SK-N-SH (cell line): ENCODE data around the gene RAD51B. TPM values are rescaled to one million over a fixed set of nuclear protein-coding genes. Genes with fewer than 3 reads are reported as not detected.

Experiments
- CTCF ChIA-PET: fragments of 300-600, 350-600 bp; formaldehyde crosslinking; extraction: SDS; loops from one replicate; lab custom pipeline; 2021; lab: Yijun Ruan, JAX
- POLR2A ChIA-PET: fragments of 350-600 bp; sonication (Branson Sonifier 250); formaldehyde crosslinking; extraction: SDS; loops from one replicate; lab custom pipeline; 2020; ENCODE audit warnings: antibody characterized with exemption, inconsistent platforms; lab: Yijun Ruan, JAX
- DNase-seq: peaks from one replicate; pipeline ENCODE4 v3.0.0; 2012
- H2AFZ ChIP-seq: fragments of 200-600 bp; sonication (generic); 2 replicates; pipeline ENCODE4 v1.8.1; 2016; ENCODE audit warnings: antibody characterized with exemption, mild to moderate bottlenecking, low read depth
- H3F3A ChIP-seq: fragments of 200-600 bp; sonication (generic); replicated peaks from 2 replicates; pipeline ENCODE3; 2016; ENCODE audit warnings: antibody characterized with exemption, mild to moderate bottlenecking; ENCODE audit not compliant: insufficient read depth
- H3K27ac ChIP-seq, 2 experiments: fragments of 200-500 bp in 1 of 2; fragments of 200-600 bp in 1 of 2; sonication (Bioruptor generic) in 1 of 2; sonication (generic), shearing (Covaris generic) in 1 of 2; 2 replicates each; pipeline versions ENCODE4 v1.5.1 to v1.6.1; 2014 to 2016; ENCODE audit warnings: low read depth in 2 of 2, inconsistent platforms in 1 of 2, low read length in 1 of 2, mild to moderate bottlenecking in 1 of 2, mixed read lengths in 1 of 2
- H3K27me3 ChIP-seq: fragments of 200-600 bp; sonication (generic), shearing (Covaris generic); 2 replicates; pipeline ENCODE4 v1.6.1; 2016; ENCODE audit warnings: mixed run types; ENCODE audit not compliant: insufficient read depth
- H3K36me3 ChIP-seq, 2 experiments: fragments of 200-500 bp in 1 of 2; fragments of 200-600 bp in 1 of 2; sonication (Bioruptor generic) in 1 of 2; sonication (generic) in 1 of 2; replicated peaks in 1 of 2; 2 replicates each; pipeline versions ENCODE3 to v1.5.1; 2014 to 2016; ENCODE audit warnings: low read length in 1 of 2, mild to moderate bottlenecking in 1 of 2; ENCODE audit not compliant: insufficient read depth in 2 of 2, control insufficient read depth in 1 of 2
- H3K4me1 ChIP-seq, 2 experiments: fragments of 200-500 bp in 1 of 2; fragments of 200-600 bp in 1 of 2; sonication (Bioruptor generic) in 1 of 2; sonication (generic), shearing (Covaris generic) in 1 of 2; 2 replicates each; pipeline versions ENCODE4 v1.5.1 to v1.6.1; 2014 to 2016; ENCODE audit warnings: low read depth in 1 of 2, low read length in 1 of 2, mixed run types in 1 of 2; ENCODE audit not compliant: insufficient read depth in 2 of 2, control insufficient read depth in 1 of 2
- H3K4me2 ChIP-seq: fragments of 200-600 bp; sonication (generic), shearing (Covaris generic); 2 replicates; pipeline ENCODE4 v1.6.1; 2017; ENCODE audit warnings: mixed run types
- H3K4me3 ChIP-seq, 2 experiments: fragments of 200-500 bp in 1 of 2; fragments of 200-600 bp in 1 of 2; sonication (Bioruptor generic) in 1 of 2; sonication (generic), shearing (Covaris generic) in 1 of 2; 2 replicates each; pipeline versions ENCODE4 v1.5.1 to v1.8.1; 2014 to 2016; ENCODE audit warnings: low read depth in 2 of 2, inconsistent platforms in 1 of 2, low read length in 1 of 2, mild to moderate bottlenecking in 1 of 2, mixed read lengths in 1 of 2, moderate library complexity in 1 of 2
- H3K79me2 ChIP-seq: fragments of 200-600 bp; sonication (generic); 2 replicates; pipeline ENCODE4 v1.8.1; 2017; ENCODE audit warnings: mild to moderate bottlenecking; ENCODE audit not compliant: insufficient read depth
- H3K9ac ChIP-seq: fragments of 200-600 bp; sonication (generic); 2 replicates; pipeline ENCODE4 v1.6.1; 2017; ENCODE audit warnings: mixed run types
- H3K9me2 ChIP-seq: fragments of 200-600 bp; sonication (generic); 2 replicates; pipeline ENCODE4 v1.6.1; 2017; ENCODE audit warnings: mixed run types
- H3K9me3 ChIP-seq: fragments of 200-600 bp; sonication (generic); 2 replicates; pipeline ENCODE4 v1.6.1; 2017; ENCODE audit warnings: mixed run types, mild to moderate bottlenecking, moderate library complexity
- H4K20me1 ChIP-seq: fragments of 200-600 bp; sonication (generic); 2 replicates; pipeline ENCODE4 v1.6.1; 2017; ENCODE audit warnings: mild to moderate bottlenecking, mixed run types; ENCODE audit not compliant: insufficient read depth
- FOSL2 ChIP-seq: IDR thresholded peaks from 2 replicates; pipeline ENCODE4 v1.4.0; 2012; ENCODE audit warnings: low read depth, mild to moderate bottlenecking, moderate library complexity, borderline replicate concordance
- FOXJ3 ChIP-seq: sonication (generic); formaldehyde crosslinking; IDR thresholded peaks from 2 replicates; pipeline ENCODE4 v1.5.1; 2020; ENCODE audit warnings: mild to moderate bottlenecking, missing genetic modification reagents
- GABPA ChIP-seq: IDR thresholded peaks from 2 replicates; pipeline ENCODE4 v1.4.0; 2012; ENCODE audit warnings: low read depth, mild to moderate bottlenecking
- GATA2 ChIP-seq: sonication (generic); formaldehyde crosslinking; IDR thresholded peaks from 2 replicates; pipeline ENCODE4 v1.5.0; 2020; ENCODE audit warnings: mild to moderate bottlenecking, missing genetic modification reagents
- JUND ChIP-seq: IDR thresholded peaks from 2 replicates; pipeline ENCODE4 v1.4.0; 2012
- MEF2A ChIP-seq: IDR thresholded peaks from 2 replicates; pipeline ENCODE4 v1.4.0; 2012; ENCODE audit warnings: low read depth, borderline replicate concordance
- NRF1 ChIP-seq: IDR thresholded peaks from 2 replicates; pipeline ENCODE4 v1.6.1; 2012; ENCODE audit warnings: low read depth, mild to moderate bottlenecking, low read length
- RCOR1 ChIP-seq: fragments of 150-350 bp; IDR thresholded peaks from 2 replicates; pipeline ENCODE4 v1.6.1; 2017; ENCODE audit warnings: antibody characterized with exemption, low read length
- RXRA ChIP-seq: IDR thresholded peaks from 2 replicates; pipeline ENCODE4 v1.4.0; 2012; ENCODE audit warnings: low read depth, mild to moderate bottlenecking, borderline replicate concordance
- TEAD4 ChIP-seq: IDR thresholded peaks from 2 replicates; pipeline ENCODE4 v1.4.0; 2012; ENCODE audit warnings: mild to moderate bottlenecking, borderline replicate concordance; ENCODE audit not compliant: insufficient read depth
- WGBS: methylation state at CpG from one replicate; pipeline ENCODE4 v1.1.6; 2017; ENCODE audit warnings: low lambda C conversion rate; 5-methylcytosine and 5-hydroxymethylcytosine counted together
- polyA plus RNA-seq, 3 experiments: library from polyadenylated mRNA; depleted of rRNA; stranded (reverse); fragments of >200 nt; gene quantifications; 2 replicates each; pipeline ENCODE4 v1.2.3, GENCODE V29; 2012
- TF ChIP-seq, protein P1 (sequence below): IDR thresholded peaks from 2 replicates; pipeline ENCODE4 v1.4.0; 2012; ENCODE audit warnings: low read depth
- TF ChIP-seq, protein P2 (sequence below): fragments of 150-350 bp; IDR thresholded peaks from 2 replicates; pipeline ENCODE4 v1.6.1; 2016; ENCODE audit warnings: mild to moderate bottlenecking, low read depth, low read length

RAD51B gene
- polyA plus RNA-seq, 1 of the 3 experiments (the other 2 are of a cell fraction), result 6.0 TPM

DNA sequence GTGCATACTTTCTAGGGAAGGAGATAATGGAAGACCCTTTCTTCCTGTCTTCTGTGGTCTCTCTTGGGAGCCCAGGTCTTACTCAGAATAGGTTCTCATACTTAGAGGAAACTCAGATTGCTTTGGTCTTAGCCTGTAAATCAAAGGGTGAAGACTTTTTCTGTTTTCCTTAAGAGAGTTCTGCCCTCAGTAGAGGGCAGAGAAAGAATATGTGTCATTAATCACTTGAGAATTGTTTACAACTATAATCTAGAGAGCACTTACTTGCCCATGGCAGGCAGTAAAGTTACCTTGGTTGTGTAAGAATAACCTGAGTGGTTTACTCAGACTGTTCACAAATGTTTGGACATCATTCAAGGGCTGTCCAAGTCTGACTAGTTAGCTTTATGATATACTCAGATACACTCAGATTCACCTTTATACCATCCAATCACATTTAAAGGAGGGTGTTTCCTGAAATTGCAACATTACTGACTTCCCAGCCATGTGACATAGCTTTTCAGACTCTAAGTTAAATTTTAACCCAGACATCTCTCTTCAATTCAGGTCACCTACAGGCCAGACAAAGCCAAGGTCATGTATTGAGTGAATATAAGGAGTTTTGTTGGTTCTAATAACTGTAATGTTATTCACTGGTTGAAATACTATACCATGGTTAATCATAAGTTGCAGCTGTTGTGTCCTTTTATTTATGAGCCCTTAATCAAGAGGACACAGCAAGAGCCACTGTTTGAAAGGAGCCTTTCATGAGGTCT, 372.2 kb downstream of the RAD51B start:
- no peak overlapping the region for H3K4me3 ChIP-seq
- no peaks in the 10 kb centered on the region for H3K9me3 ChIP-seq
- H3K9ac ChIP-seq, result no peak overlapping the region
- CTCF ChIA-PET, result interaction anchor here (0.5 to 1.2 kb wide), 3 partner anchors 11 to 765 kb away, joined by 3 to 4 read pairs (median 3); no protein-coding TSS in a partner anchor
- no peaks in the 10 kb centered on the region; a peak in 1 of 4 replicates for H3K4me1 ChIP-seq
- H3F3A ChIP-seq, result peaks cover 5% of the 10 kb centered on the region
- no peaks in the 10 kb centered on the region for H3K27me3 ChIP-seq
- DNase-seq, result no peak
- H3K36me3 ChIP-seq, result no peaks in the 10 kb centered on the region
- no peaks in the 10 kb centered on the region for H4K20me1 ChIP-seq
- no peak overlapping the region for H3K4me2 ChIP-seq
- TF ChIP-seq GABPA, result no peak
- no peak for TF ChIP-seq RCOR1
- 0 out of 2 replicates have a peak, but pooled peaks have one; percentile 8 for TF ChIP-seq RXRA
- POLR2A ChIA-PET, result no interaction called here
- no peak overlapping the region for H2AFZ ChIP-seq
- no peaks in the 10 kb centered on the region for H3K9me2 ChIP-seq
- peak overlapping the region in 1 of 2 experiments; percentile 47; a peak in 1 of 4 replicates for H3K27ac ChIP-seq
- H3K79me2 ChIP-seq, result no peaks in the 10 kb centered on the region

DNA sequence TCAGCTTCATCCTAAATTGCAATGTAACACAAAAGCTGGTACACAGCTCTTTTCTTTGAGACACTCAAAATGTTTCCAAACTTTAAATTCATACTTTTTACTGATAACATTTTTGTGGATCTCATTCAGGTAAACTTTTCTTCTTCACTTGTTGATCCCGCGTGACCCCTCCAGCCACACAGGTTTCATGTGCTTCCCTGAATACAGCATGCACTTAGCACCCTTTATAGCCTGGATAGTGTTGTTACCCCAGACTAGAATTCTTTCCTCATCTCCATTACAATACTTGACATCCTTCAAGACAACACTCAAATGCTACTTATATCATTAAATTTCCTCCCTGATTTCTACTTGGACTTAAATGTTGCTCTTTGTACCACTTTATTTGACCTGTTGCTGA, 373.4 kb downstream of the RAD51B start:
- H3K79me2 ChIP-seq, result no peaks in the 10 kb centered on the region
- no peak overlapping the region for H2AFZ ChIP-seq
- no peak overlapping the region for H3K4me3 ChIP-seq
- no peak overlapping the region for H3K4me2 ChIP-seq
- WGBS, result 93% methylated on average over 2 of the region's 2 CpGs
- no peak overlapping the region for H3K9ac ChIP-seq
- ChIA-PET POLR2A (no interaction called here), CTCF (interaction anchor here (0.6 to 1.2 kb wide), 2 partner anchors 13 to 318 kb away, joined by 3 to 4 read pairs; no protein-coding TSS in a partner anchor)
- no peak for DNase-seq
- no peaks in the 10 kb centered on the region for H3K36me3 ChIP-seq
- no peaks in the 10 kb centered on the region for H3K27me3 ChIP-seq
- no peaks in the 10 kb centered on the region for H3F3A ChIP-seq
- TF ChIP-seq GATA2 (no peak), MEF2A (no peak)
- no peaks in the 10 kb centered on the region for H3K9me3 ChIP-seq
- H3K9me2 ChIP-seq, result no peaks in the 10 kb centered on the region
- no peak overlapping the region; a peak in 1 of 4 replicates for H3K27ac ChIP-seq
- no peaks in the 10 kb centered on the region; a peak in 1 of 4 replicates for H3K4me1 ChIP-seq
- no peaks in the 10 kb centered on the region for H4K20me1 ChIP-seq

DNA sequence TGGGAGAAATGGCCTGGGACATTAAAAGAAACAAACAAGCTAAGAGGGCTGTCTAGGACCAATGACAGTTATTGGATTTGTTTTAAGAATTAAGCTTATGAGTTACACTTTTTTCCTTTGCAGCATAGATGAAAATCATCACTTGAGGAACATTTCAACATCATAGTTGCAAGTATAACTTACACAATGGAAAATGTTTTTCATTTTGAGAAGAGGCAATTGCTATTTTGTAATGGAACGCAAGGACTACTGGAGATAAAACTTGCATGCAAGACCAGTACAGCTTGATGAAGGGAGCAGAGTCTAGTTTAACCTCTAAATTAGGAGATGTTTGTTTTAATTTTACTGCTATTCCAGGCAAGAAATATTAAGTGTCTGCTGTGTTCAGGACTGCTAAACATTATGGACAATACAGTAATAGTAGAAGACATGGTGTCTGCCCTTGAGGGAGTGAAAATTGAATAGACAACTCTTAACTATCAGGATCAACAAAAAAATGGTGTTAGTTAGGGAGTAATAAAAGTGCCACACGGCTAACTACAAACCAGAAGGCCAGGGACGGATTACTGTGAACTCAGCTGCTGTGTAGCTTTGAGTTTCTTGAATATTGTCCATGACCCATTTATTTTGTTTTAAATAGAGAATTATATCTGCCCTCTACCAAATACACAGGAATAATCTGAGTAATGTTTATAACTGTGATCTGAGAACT, 374.5 kb downstream of the RAD51B start:
- Histone ChIP-seq H2AFZ (no peak overlapping the region), H3K36me3 (no peaks in the 10 kb centered on the region), H3K9ac (no peak overlapping the region), H4K20me1 (no peaks in the 10 kb centered on the region), H3K27ac (no peak overlapping the region), H3K79me2 (no peaks in the 10 kb centered on the region), H3F3A (no peaks in the 10 kb centered on the region), H3K9me2 (no peaks in the 10 kb centered on the region), H3K9me3 (no peaks in the 10 kb centered on the region), H3K4me1 (peaks cover 0 to 2% of the 10 kb centered on the region in 2 experiments; a peak in 1 of 4 replicates), H3K27me3 (no peaks in the 10 kb centered on the region), H3K4me3 (no peak overlapping the region), H3K4me2 (no peak overlapping the region)
- ChIA-PET POLR2A (no interaction called here), CTCF (no interaction called here)
- TF ChIP-seq, protein P1, sequence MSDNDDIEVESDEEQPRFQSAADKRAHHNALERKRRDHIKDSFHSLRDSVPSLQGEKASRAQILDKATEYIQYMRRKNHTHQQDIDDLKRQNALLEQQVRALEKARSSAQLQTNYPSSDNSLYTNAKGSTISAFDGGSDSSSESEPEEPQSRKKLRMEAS, result no peak
- TF ChIP-seq, protein P2, sequence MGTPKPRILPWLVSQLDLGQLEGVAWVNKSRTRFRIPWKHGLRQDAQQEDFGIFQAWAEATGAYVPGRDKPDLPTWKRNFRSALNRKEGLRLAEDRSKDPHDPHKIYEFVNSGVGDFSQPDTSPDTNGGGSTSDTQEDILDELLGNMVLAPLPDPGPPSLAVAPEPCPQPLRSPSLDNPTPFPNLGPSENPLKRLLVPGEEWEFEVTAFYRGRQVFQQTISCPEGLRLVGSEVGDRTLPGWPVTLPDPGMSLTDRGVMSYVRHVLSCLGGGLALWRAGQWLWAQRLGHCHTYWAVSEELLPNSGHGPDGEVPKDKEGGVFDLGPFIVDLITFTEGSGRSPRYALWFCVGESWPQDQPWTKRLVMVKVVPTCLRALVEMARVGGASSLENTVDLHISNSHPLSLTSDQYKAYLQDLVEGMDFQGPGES, result no peak
- no peak for TF ChIP-seq FOXJ3 (CRISPR knock-in tag)
- no peak for TF ChIP-seq FOSL2
- TF ChIP-seq NRF1, result no peak
- TF ChIP-seq JUND, result no peak
- no peak for TF ChIP-seq RCOR1
- TF ChIP-seq TEAD4, result no peak
- DNase-seq, result no peak
- WGBS, result 94% methylated on average over 3 of the region's 3 CpGs
